Sigmoid colon (tissue), 3 donors: Measurements from ENCODE around the gene CDKN2C.

ENCODE experiments used
- CTCF ChIP-seq, 4 experiments: fragments of 450-650 bp in 3 of 4; fragments of 200-600 bp in 1 of 4; IDR thresholded peaks; one replicate each; pipeline ENCODE4 v1.5.1; 2016 to 2019; ENCODE audit warnings: antibody characterized with exemption in 4 of 4, mild to moderate bottlenecking in 3 of 4, moderate library complexity in 2 of 4
- POLR2A ChIP-seq, 2 donors: fragments of 450-650 bp; IDR thresholded peaks; one replicate each; pipeline ENCODE4 v1.6.1; 2016; ENCODE audit warnings: antibody characterized with exemption in 2 of 2, mild to moderate bottlenecking in 2 of 2, moderate library complexity in 2 of 2

GRCh38 chr1:50968821-50969610 is 1.0 kb upstream of the CDKN2C start:
- no peak for TF ChIP-seq CTCF (IDR thresholded peaks at IDR 0.05)
- no peak for TF ChIP-seq POLR2A (IDR thresholded peaks at IDR 0.05)
